ENCODE measurements around the gene PML.

PML gene

GRCh38 chr15:73982222-73982962 lies 12.1 kb upstream of the PML start:
- no peak for DNase-seq (ENCODE audit: low read depth in 1 of 2, low spot score in 1 of 2)
- in situ Hi-C loops (cut with HindIII; ENCODE audit: low pct_unique_long_range_greater_than_20kb, low sequenced_read_pairs): no loop called here
- no peak for TF ChIP-seq JUND (IDR thresholded peaks at IDR 0.05; ENCODE audit: low read depth)

GRCh38 chr15:73983211-73983727 lies 11.2 kb upstream of the PML start:
- DNase-seq (ENCODE audit: low read depth in 1 of 2, low spot score in 1 of 2): no peak

DNA sequence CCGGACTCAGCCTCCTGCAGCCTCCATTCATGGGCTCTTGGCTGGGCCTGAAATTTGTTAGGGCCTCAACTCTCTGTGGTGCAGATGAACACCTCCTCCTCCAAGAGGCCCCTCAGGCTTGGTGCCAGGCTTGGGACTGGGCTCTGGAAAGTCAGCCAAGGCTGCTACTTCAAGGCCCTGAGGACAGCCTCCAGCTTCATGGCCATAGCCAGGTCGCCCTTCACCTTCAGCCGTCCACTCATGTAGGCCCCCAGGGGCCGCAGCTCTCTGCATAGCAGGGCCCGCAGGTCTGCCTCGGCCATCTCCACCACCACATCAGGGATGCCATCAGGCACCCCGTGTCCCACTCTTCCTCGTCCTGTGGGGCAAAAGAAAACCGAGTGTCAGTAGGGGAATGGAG lies 10.7 kb upstream of the PML start:
- no peak for DNase-seq (ENCODE audit: low read depth in 1 of 2, low spot score in 1 of 2)
- in situ Hi-C loops (cut with HindIII; ENCODE audit: low pct_unique_long_range_greater_than_20kb, low sequenced_read_pairs): no loop called here
- TF ChIP-seq JUND (IDR thresholded peaks at IDR 0.05; ENCODE audit: low read depth): no peak

More at GRCh38 chr15:73983211-73983727, 11.2 kb upstream of the PML start:
- no peak for TF ChIP-seq JUND (IDR thresholded peaks at IDR 0.05; ENCODE audit: low read depth)
- in situ Hi-C loops (cut with HindIII; ENCODE audit: low pct_unique_long_range_greater_than_20kb, low sequenced_read_pairs): no loop called here

- DNase-seq (ENCODE audit: low read depth in 1 of 2, low spot score in 1 of 2): no peak
- in situ Hi-C loops (cut with HindIII; ENCODE audit: low pct_unique_long_range_greater_than_20kb, low sequenced_read_pairs): no loop called here
- no peak for TF ChIP-seq JUND (IDR thresholded peaks at IDR 0.05; ENCODE audit: low read depth)
These were observed 10.1 kb upstream of the PML start for GRCh38 chr15:73984208-73984979.

DNA sequence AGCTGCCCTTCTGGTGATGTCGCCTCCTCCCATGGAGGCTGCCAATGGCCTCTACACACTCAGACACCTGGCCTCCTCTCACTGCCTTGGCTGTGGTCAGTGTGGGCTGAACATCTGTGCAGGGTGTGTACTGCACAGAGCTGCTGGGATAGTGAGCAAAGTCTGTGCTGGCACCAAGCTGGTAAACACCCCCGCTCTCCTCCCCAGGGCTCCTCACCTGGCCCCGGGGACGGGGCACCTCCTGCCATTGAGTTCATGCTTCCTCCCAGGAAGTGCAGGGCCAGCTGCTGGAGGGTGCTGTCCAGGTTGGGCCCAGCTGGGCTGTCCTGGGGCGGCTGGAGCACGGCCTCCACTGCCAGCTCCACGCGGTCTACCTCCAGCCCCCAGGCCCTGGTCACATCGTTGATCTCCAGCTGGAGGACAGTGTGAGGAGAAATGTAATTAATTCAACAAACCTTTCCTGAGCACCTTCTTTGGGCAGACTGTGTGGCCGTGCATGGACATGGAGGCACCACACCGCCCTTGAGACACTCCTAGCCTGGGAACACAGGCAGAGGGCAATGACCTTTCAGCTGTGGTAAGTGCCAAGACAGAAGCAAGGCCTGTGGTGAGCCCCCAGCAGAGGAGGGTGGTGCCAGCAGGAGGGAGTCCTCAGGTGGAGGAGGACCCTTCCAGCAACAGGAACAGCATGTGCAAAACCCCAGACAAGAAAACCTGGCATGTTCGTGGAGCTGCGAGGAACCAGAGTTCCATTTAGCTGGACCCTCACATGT lies 9.2 kb upstream of the PML start:
- in situ Hi-C loops (cut with HindIII; ENCODE audit: low pct_unique_long_range_greater_than_20kb, low sequenced_read_pairs): no loop called here
- TF ChIP-seq JUND (IDR thresholded peaks at IDR 0.05; ENCODE audit: low read depth): no peak
- DNase-seq (ENCODE audit: low read depth in 1 of 2, low spot score in 1 of 2): no peak

- no peak for TF ChIP-seq JUND (IDR thresholded peaks at IDR 0.05; ENCODE audit: low read depth)
- in situ Hi-C loops (cut with HindIII; ENCODE audit: low pct_unique_long_range_greater_than_20kb, low sequenced_read_pairs): no loop called here
- no peak for DNase-seq (ENCODE audit: low read depth in 1 of 2, low spot score in 1 of 2)
These were observed 8.3 kb upstream of the PML start for GRCh38 chr15:73986055-73986775.

- DNase-seq (ENCODE audit: low read depth in 1 of 2, low spot score in 1 of 2): no peak
- no peak for TF ChIP-seq JUND (IDR thresholded peaks at IDR 0.05; ENCODE audit: low read depth)
- in situ Hi-C loops (cut with HindIII; ENCODE audit: low pct_unique_long_range_greater_than_20kb, low sequenced_read_pairs): no loop called here
These were observed 7.8 kb upstream of the PML start for GRCh38 chr15:73986776-73987056.

DNA sequence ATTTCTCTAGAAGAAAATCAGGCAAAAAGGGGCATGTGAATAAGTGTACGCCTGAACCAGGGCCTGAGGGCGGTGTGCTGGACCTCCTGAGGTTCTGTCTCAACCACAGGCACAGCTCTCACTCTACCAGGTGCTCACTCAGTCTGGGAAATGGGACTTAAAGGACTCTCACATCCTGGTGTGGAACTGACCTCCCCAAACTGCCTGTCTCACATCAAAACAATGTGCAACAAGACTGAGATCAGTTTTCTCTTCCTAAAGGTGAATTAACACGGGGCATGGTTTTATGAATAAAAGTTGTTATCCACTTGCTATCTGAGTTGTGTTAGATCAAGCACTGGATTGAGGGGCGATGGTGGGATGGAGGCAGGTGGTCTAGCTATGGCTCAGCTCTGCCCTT lies 7.3 kb upstream of the PML start:
- TF ChIP-seq JUND (IDR thresholded peaks at IDR 0.05; ENCODE audit: low read depth): no peak
- in situ Hi-C loops (cut with HindIII; ENCODE audit: low pct_unique_long_range_greater_than_20kb, low sequenced_read_pairs): no loop called here
- no peak for DNase-seq (ENCODE audit: low read depth in 1 of 2, low spot score in 1 of 2)

DNA sequence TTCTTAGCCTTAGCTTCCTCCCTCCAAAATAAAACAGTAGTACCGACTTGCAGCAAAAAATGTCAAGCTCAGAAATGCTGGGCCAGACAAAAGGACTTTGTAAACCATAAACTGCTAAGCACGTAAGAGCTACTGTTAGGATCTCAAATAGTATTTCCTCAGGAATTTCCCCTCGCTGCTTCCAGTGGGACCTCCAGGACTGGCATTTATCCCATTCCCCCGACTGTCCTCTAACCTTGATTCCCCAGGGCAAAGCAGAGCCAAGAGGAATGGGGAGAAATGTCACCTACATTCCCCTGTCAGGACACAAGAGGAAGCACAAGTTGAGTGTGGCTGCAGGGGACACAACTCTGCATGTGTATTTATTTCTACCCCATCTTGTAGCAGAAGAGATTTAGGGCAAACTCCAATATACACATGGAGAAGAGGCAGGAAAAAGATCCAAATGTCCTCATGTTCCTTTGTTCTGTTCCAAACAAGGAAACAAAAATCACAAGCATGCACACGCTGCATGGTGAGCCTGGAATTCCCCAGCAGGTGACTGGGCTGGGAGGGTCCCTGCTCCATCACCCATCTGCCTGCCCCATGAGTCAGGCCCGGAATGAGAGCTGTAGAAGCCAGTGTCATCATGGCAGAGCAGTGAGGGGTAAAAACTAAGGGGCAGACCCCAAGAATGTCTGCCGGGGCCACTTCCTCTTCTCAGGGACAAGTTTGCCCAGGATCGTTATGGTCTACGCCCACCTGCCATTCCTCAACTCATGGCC lies 6.7 kb upstream of the PML start:
- TF ChIP-seq JUND (IDR thresholded peaks at IDR 0.05; ENCODE audit: low read depth): no peak
- in situ Hi-C loops (cut with HindIII; ENCODE audit: low pct_unique_long_range_greater_than_20kb, low sequenced_read_pairs): no loop called here
- DNase-seq (ENCODE audit: low read depth in 1 of 2, low spot score in 1 of 2): no peak

DNA sequence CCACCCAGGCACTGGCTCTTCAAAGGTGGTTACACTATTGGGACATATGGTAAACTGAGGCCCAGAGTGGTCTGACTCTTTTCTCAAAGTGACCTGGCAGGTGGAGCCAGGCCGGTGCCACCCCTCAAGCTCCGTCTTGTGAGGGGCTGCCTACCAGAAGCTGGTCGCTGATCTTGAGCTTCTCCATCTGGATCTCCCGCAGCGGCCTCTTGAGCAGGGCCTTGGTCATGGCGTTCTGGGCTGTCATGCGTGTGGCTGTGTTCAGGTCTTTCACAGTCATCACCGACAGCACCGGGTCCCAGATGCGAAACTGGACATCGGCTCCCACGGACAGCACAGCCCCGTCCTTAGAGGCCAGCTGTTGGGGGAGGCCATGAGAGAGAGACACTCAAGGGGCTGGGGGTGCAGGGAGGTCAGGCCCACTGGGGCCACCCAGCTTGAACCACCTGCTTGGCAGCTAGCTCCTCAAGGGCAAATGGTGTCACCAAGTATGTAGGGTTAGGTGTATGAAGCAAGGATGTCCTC lies 6.0 kb upstream of the PML start:
- DNase-seq (ENCODE audit: low read depth in 1 of 2, low spot score in 1 of 2): no peak
- in situ Hi-C loops (cut with HindIII; ENCODE audit: low pct_unique_long_range_greater_than_20kb, low sequenced_read_pairs): no loop called here
- TF ChIP-seq JUND (IDR thresholded peaks at IDR 0.05; ENCODE audit: low read depth): no peak

- no peak for DNase-seq (ENCODE audit: low read depth in 1 of 2, low spot score in 1 of 2)
- in situ Hi-C loops (cut with HindIII; ENCODE audit: low pct_unique_long_range_greater_than_20kb, low sequenced_read_pairs): no loop called here
- no peak for TF ChIP-seq JUND (IDR thresholded peaks at IDR 0.05; ENCODE audit: low read depth)
These were observed 5.3 kb upstream of the PML start for GRCh38 chr15:73989001-73989798.

Data from T47D (cell line).